ENCODE results near the gene TPO.
"Not testable (repeated sequence)": the region's sequence is repeated elsewhere in the genome, so short reads cannot be mapped to it uniquely, and the experiment has no call there.

The TPO gene

DNA sequence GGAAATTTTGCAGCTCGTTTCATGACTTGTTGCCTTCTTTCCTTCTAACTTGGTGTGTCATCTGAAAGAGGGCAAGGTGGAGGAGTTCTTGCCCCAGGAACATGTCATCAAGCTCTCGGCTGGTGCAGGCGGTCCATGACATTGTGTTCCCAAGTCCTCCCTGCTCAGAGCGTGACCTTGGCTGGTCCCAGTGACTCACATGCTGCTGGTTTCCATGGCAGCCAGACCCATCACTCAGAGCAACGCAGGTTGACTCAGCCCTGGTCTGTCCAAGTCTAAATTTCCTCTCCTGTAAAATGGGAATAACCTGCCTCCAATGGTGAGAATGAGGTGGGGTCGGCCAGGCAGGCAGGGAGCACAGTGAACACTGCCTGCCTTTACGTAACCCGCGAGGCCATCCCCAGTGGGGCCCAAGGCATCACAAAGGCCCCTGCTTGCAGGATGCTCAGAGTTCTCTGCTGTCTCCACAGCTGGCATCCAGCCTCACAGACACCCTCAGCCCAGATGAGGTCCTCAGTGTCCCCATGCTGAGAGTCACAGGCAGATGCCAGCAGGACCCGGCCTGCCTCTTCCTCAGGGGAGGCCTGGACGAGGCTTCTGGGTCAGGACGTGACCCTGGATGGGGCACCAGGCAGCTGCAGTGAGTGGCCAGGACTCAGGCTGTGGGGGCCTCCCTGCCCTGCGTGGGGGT lies 143.7 kb downstream of the TPO start:
- peak; percentile 91 for DNase-seq (ENCODE audit: low spot score)

GRCh38 chr2:1557467-1557820 lies 144.2 kb downstream of the TPO start:
- no peak for DNase-seq (ENCODE audit: low spot score)

- DNase-seq (ENCODE audit: low spot score), result no peak
These were observed 146.4 kb downstream of the TPO start for GRCh38 chr2:1559589-1560175.

DNA sequence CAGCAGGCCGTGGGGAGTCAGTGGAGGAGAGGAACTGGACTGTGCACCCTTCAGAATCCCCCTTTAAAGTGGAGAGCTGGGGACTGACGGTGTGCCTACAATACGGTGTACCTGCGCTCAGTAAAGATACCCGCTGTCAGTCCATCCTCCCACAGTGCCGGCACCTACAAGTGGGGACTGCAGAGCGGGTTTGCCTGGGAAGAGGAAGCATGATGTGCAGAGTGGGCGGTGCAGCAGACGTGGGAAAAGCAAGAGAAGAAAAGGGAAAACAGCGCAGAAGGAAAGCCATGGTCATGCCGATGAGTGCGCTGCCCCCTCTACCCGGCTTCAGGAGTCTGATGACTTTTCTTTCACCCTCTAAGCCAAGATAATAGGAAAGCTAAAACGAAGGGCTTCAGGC lies 148.0 kb downstream of the TPO start:
- no peak for DNase-seq (ENCODE audit: low spot score)

GRCh38 chr2:1561811-1562421 lies 148.7 kb downstream of the TPO start:
- no peak for DNase-seq (ENCODE audit: low spot score)

GRCh38 chr2:1563084-1563857 lies 150.0 kb downstream of the TPO start:
- DNase-seq (ENCODE audit: low spot score), result no peak

- DNase-seq (ENCODE audit: low spot score), result no peak
These were observed 151.0 kb downstream of the TPO start for GRCh38 chr2:1563943-1564891.

DNA sequence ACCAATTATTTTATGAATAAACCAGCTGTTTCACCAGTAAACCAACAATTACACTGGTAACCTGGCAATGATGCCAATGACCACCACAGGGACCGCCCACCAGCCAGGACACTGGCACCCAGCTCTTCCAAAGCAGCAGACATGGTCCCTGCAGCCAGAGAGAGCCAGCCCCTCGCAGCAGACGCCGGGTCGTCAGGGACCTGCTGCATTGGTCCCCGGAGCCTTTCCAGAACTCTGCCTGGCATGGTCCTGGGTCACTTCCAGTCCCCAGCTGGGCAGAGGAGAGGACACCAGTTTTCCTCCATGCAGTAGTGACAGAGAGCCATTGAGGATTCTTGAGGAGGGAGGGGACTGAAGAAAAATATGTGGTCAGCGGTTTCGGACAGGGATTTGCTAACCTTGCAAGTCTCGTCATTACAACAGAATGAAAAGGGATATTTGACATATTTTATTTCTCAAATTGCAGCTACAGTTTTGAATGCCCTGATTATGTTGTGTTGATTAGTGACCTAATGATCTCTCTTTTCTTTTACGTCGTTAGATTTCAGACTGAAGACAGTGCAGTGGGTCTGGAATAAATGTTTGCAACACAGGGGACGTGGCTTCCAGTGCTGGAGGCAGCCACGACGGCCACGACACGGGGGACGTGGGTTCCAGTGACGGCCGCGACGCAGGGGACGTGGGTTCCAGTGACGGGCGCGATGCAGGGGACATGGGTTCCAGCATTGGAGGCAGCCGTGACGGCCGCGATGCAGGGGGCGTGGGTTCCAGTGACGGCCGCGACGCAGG lies 154.5 kb downstream of the TPO start:
- no peak for DNase-seq (ENCODE audit: low spot score)

GRCh38 chr2:1568345-1568668 lies 155.0 kb downstream of the TPO start:
- DNase-seq (ENCODE audit: low spot score), result not testable (repeated sequence)

DNA sequence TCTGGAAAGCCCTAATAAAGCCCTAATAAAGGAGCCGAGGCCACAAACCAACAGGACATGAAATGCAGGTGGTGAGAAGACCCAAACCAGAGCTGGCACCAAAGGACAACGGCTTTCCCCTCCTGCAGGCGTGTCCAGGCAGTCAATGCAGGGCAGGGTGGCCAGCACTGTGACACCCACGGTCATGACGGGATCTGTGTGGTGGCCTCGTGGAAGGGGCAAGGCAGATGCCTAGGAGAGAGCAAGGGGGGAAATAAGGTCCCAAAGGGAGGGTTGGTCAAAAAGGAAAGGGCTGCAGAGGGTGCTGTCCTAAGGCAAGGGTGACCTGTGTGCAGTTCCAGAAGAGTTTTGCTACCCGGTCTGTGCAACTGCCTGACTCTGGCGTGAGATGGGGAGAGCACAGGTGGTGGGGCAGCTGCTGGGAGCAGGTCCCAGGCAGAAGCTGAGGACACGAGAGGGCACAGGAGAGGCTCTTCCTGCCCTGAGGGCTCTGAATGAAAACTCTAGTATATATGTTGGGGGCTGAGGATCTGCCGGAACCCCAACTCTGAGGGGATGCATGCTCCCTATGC lies 156.7 kb downstream of the TPO start:
- DNase-seq (ENCODE audit: low spot score), result no peak

DNA sequence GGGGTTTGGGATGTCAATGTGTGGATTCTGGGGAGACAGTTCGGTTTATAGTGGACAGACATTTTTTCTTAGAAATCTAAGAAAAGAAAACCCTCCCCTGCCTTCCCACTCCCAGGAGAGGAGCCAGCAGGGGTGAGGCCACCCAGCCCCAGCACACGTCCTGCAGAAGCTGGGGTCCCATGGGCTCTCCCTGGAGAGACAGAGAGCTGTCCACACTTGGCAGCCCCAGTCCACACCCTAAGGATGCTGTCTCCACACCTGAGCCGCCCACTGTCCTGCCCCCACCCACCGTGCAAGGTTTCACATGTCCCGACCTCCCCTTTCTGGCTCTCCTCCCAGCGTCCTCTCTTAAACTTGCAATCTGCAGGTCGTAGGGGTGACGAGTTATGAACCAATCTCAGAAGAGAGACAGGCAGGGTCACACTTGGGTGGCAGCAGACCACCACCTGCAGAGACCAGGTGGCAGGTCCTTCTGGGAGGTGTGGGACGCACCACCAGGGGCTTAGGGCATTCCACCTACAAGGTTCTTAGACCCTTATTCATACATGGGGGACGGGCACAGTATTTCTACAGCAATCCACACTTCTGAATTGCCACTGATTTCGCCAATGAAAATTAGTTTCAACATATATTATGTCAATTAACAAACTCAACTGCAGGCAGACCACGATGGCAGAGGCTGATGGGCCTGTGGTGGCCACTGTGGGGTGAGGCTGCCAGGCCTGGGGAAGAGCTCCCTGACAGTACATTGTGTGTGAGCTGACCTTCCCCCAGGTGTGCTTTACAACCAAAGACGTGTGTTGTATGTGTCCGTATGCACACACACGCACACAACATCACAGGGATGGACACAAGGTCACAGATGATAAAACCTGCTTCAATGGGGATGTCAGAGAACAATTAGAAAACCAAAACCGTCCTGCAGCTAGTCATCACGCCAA lies 158.5 kb downstream of the TPO start:
- DNase-seq (ENCODE audit: low spot score), result no peak

DNA sequence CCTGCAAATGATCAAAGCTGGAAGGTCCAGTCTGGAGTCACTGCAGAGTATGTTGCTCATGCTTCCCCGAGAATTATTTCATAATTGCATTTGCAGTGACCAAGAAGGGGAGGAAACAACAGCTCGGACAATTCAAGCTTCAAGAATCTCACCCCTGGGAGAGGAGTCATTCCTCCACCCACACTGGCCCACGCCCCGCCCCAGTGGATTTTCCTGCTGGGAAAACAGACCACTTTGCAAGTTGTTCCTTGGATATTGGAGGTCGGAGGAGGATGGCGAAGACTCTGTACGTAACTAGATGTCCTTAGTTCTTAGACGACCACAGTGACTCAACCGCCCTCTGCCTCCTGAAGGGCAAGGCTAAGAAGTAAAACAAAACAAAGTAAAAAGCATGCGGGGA lies 159.4 kb downstream of the TPO start:
- DNase-seq (ENCODE audit: low spot score), result peak; percentile 79

DNA sequence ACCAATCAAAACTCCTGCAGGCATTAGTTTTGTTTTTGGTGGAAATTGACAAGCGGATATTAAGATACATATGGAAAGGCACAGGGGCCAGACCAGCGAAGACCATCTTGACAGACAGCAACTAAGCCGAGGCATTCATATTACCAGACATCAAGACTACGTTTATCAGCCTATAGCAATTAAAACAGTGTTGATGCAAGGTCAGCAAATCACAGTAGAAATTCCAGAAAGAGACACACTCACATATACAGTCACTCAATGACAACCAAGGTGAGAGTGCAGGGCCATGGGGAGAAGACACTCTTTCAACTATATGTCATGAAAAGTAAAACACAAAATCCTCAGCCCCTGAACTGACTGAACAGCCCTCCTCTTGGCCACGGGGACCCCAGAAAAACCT lies 164.6 kb downstream of the TPO start:
- no peak for DNase-seq (ENCODE audit: low spot score)

GRCh38 chr2:1581257-1581964 lies 168.1 kb downstream of the TPO start:
- DNase-seq (ENCODE audit: low spot score), result not testable (repeated sequence)

DNA sequence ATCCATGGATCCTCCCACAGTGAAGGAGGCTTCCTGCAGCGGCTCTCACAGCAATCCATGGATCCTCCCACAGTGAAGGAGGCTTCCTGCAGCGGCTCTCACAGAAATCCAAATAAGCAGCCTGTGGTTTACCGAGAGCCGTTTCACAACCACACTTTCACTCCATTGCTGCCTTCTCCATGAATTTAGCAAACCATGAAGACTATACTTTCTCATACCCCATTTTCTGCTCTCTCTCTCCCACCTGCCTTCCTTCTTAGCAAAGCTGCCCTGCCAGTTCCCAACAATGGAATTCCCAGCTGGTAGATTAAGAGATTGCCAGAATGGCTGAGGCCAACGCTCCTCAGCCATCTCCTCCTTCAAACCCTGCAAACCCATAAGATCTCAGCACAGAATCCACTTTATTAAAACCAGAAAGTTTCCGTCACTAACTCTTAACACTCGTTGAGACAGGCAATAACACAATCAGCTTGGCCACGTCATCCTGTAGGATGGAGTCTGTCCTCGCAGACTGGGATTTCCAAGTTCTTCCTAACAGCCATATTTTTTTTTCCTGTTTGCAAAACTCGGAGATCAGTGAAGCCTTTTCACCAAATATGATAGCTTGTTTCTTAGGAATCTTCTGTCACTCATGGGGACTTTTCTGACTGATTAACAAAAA lies 168.8 kb downstream of the TPO start:
- DNase-seq (ENCODE audit: low spot score), result no peak

DNA sequence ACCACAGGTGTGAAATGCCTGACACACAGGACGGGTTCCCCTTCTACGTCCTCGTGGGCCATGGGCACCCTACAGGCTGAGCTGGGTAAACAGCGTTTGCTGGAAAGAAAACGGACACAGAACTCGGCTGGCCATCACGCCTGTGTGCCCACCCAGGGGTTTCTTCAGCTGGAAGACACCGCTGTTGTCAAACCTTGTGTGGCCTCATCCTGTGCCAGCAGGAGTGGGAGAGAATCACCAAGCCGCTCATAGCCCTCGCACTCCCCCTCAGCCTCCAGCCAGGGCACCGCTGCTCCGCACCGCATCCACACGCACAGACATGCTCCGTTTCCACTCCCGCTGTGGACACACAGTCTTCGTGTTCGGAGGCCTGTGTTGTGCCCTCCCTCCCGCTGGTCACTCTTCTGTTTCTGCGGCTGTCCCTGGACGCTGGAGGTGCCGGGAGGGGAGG lies 169.7 kb downstream of the TPO start:
- no peak for DNase-seq (ENCODE audit: low spot score)

DNA sequence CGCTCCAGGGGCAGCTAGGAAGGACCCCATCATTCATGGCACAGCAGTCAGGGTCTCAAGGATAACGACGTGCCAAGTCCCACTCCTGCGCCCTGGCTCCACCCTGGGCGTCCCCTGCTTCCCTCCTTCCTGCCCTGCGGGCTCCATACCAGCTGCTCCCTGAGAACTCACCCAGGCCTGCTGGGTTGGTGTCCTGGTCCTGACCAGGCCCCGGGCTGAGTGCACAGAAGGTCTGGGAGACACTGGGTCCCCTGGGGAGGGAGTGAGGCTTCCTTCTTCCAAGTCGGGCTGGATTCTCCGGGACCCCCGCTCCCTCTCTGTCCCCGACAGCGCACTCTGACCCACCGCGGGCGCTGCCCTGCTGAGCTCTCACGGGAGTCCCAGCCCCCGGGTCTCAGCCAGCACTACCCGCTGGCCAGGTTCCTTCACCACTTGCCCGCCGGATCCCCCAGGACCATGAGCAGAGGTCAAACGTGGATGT lies 170.8 kb downstream of the TPO start:
- no peak for DNase-seq (ENCODE audit: low spot score)

Data from hepatic stellate cell (primary cell).